ENCODE data around the gene SYTL4. TPM values are rescaled to one million over a fixed set of nuclear protein-coding genes. Genes with fewer than 3 reads are reported as not detected.
A peak's percentile ranks its signal among the peaks of the same experiment; 100 is the strongest.

Gene SYTL4
- total and polyA plus RNA-seq, 8 donors: 3.2 to 23.7 (median 7.9) TPM

DNA sequence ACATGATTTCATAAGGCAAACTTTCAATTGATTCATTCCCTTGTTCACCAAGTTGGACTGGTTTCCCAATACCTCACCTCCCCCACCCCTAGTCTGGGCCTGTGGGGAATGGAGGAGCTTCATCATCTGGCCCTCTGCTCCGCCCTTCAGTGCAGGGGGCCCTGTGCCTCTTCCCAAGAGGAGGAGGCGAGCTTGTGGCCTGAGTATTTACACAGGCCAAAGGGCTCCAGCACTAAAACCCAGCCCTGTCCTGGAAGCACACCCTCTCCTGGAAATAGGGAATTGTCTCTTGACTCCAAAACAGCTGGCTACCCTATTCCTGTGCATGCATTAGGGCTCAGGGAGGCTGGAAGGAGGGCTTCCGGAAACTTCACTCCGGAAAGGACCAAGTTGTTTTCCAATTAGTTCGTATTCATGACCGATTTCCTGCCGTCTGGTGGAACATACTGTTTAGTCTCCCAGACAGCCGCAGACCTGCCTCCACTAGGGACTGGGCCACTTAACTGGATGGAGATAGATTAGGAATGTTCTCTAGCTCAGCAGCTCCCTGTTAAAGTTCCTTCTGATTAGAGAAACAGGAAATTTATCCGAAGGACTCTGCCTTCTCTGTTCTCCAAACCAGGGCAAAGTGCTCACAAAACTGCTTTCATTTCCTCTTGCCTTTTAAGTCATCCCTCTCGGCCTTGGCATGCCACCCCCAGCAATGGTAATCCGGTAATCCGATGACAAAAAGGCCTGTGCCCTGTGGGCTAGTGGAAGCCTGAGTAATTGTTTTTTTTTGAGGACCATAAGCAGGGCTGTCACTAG is 82.2 kb downstream of the SYTL4 start:
- Histone ChIP-seq H3K27me3 (no peaks in the 10 kb centered on the region), H3K9me3 (no peaks in the 10 kb centered on the region), H3K4me3 (no peak overlapping the region), H3K4me1 (no peaks in the 10 kb centered on the region), H3K27ac (peak overlapping the region in 2 of 4 donors; percentile 31 to 60), H3K36me3 (no peaks in the 10 kb centered on the region)
- ATAC-seq (peak in 3 of 4 donors; percentile 77 to 82 (median 78)), DNase-seq (peak in 3 of 6 donors; percentile 11 to 38 (median 34)), FAIRE-seq (no peak)
- 51 to 58% methylated on average over 11 to 12 of the region's 12 CpGs for WGBS, 2 donors
- intact Hi-C loops (cut with DNase I): no loop called here
- TF ChIP-seq, protein P1, sequence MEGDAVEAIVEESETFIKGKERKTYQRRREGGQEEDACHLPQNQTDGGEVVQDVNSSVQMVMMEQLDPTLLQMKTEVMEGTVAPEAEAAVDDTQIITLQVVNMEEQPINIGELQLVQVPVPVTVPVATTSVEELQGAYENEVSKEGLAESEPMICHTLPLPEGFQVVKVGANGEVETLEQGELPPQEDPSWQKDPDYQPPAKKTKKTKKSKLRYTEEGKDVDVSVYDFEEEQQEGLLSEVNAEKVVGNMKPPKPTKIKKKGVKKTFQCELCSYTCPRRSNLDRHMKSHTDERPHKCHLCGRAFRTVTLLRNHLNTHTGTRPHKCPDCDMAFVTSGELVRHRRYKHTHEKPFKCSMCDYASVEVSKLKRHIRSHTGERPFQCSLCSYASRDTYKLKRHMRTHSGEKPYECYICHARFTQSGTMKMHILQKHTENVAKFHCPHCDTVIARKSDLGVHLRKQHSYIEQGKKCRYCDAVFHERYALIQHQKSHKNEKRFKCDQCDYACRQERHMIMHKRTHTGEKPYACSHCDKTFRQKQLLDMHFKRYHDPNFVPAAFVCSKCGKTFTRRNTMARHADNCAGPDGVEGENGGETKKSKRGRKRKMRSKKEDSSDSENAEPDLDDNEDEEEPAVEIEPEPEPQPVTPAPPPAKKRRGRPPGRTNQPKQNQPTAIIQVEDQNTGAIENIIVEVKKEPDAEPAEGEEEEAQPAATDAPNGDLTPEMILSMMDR (IDR thresholded peaks at IDR 0.05): no peak

GRCh38 chrX:100648458-100649417 is 83.2 kb downstream of the SYTL4 start:
- peak overlapping the region in 2 of 4 donors; percentile 31 to 60 for H3K27ac ChIP-seq
- TF ChIP-seq, protein P1 (IDR thresholded peaks at IDR 0.05): no peak
- H3K36me3 ChIP-seq: no peaks in the 10 kb centered on the region
- ATAC-seq: peak in 3 of 4 donors; percentile 12 to 36 (median 31)
- intact Hi-C loops (cut with DNase I): no loop called here
- WGBS, 2 donors: 58 to 67% methylated on average over 8 of the region's 8 CpGs
- no peak overlapping the region for H3K4me3 ChIP-seq
- H3K27me3 ChIP-seq: no peaks in the 10 kb centered on the region
- no peak for DNase-seq
- no peaks in the 10 kb centered on the region for H3K4me1 ChIP-seq
- FAIRE-seq: no peak
- H3K9me3 ChIP-seq: no peaks in the 10 kb centered on the region

GRCh38 chrX:100647739-100648138 is 84.2 kb downstream of the SYTL4 start:
- DNase-seq: no peak
- intact Hi-C loops (cut with DNase I): no loop called here
- Histone ChIP-seq H3K36me3 (no peaks in the 10 kb centered on the region), H3K27me3 (no peaks in the 10 kb centered on the region), H3K4me1 (no peaks in the 10 kb centered on the region), H3K27ac (no peak overlapping the region), H3K9me3 (no peaks in the 10 kb centered on the region), H3K4me3 (no peak overlapping the region)
- no peak for FAIRE-seq
- ATAC-seq: no peak
- WGBS, 2 donors: 55 to 69% methylated on average over 2 of the region's 2 CpGs
- TF ChIP-seq, protein P1 (IDR thresholded peaks at IDR 0.05): no peak

DNA sequence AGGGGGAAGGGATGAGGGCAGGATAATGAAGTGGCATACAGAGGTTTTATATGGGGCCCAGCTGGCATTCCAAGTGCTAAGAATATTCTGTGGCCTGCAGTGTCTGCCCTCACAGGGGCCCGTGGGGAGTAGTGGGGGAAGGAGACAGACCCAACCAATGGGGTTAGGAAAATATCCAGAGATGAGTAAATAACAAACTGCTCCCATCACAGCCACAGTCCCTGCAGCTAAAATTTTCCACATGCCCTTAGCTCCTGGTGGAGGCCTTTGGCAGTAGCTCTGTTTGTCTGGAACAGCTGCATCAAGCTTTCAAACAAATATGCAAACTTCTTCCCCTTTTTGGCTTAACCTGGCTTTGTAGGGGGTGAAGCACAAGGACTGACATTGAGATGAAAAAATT is 84.8 kb downstream of the SYTL4 start:
- Histone ChIP-seq H3K27me3 (no peaks in the 10 kb centered on the region), H3K36me3 (no peaks in the 10 kb centered on the region), H3K9me3 (no peaks in the 10 kb centered on the region), H3K27ac (peak overlapping the region in 1 of 4 donors; percentile 28), H3K4me3 (no peak overlapping the region), H3K4me1 (no peaks in the 10 kb centered on the region)
- intact Hi-C loops (cut with DNase I): no loop called here
- DNase-seq (no peak), FAIRE-seq (no peak), ATAC-seq (no peak)
- TF ChIP-seq, protein P1 (IDR thresholded peaks at IDR 0.05): no peak
- 31 to 38% methylated on average over 1 of the region's 1 CpG for WGBS, 2 donors
